HT1080 (cell line): ENCODE results near the gene DXO. TPM values are rescaled to one million over a fixed set of nuclear protein-coding genes. Genes with fewer than 3 reads are reported as not detected.

Experiments
- DNase-seq: peaks from one replicate; pipeline ENCODE4 v3.0.0-alpha.2; 2015; ENCODE audit warnings: low read depth
- small RNA-seq: library from RNA; depleted of rRNA; stranded (forward); fragments of <200 nt; gene quantifications from one replicate; pipeline ENCODE3, GENCODE V24; 2014
- total RNA-seq: library from RNA; depleted of rRNA; stranded (reverse); fragments of >200 nt; shearing (Covaris generic); gene quantifications from 2 replicates; pipeline ENCODE4 v1.2.3, GENCODE V29; 2014; rRNA removed

The DXO gene
- total RNA-seq, 1 experiment from 2014 or later = 30.1 TPM

GRCh38 chr6:31930962-31931361 is 41.0 kb downstream of the DXO start:
- DNase-seq = no peak

GRCh38 chr6:31928672-31928939 is 43.3 kb downstream of the DXO start:
- no peak for DNase-seq

- no peak for DNase-seq
Observed at GRCh38 chr6:31927863-31928671, 43.9 kb downstream of the DXO start.

DNA sequence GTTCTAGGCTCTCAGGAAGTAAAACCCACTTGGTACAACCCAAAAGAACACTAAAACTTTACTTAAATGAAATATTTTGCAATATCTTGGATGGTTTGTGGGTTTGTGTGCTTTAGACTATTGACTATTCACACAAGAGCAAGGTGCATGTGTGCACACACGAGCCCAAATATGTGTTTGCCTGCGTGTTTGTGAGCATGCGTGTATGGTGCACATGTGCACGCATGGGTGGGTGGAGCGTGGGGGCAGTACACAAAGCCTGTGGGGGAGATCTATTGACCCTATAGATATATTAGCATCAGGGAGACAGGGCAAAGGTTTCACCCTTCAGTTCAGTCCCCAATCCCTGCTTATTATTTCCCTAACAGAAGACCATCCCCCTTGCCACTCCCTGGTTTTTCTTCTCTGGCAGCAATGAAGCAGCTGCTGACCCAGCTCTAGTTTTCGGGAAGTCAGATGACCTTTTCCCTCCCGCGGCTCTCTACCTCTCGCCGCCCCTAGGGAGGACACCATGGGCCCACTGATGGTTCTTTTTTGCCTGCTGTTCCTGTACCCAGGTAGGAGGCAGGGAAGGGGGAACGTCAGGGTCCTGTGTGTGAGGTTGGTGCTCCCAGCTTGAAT is 44.6 kb downstream of the DXO start, which contains the start of gene C2:
Gene C2 (plus strand): TSS at position 476 of the 621 bp plus-strand sequence. CDS start 36 bp downstream, at position 512.
- no peak for DNase-seq

DNA sequence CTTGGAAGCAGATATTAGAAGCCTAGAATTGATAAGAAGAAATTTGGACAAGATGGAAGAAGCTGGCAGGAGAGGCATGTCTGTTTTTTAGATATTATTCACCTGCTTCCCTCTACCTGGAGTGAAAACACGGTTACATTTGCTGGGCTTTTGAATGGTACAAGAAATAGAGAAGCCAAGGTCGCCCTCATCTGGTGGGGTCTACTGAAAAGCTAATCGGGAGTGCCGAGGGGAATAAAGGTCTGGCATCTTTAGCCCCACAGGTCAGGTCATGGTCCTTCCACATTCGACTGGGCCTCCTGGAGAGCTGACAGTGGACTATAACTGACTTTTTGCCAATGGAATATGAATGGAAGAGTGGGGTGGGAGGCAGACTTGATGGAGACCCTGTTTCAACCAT is 49.0 kb downstream of the DXO start:
- DNase-seq = no peak

- no peak for DNase-seq
Observed at GRCh38 chr6:31920811-31921210, 51.1 kb downstream of the DXO start.

Small RNA genes lying within 50 kb of the gene (small RNA-seq; reads per million reads assigned to genes)
- gene AL645922.1 = not detected

Other genes with a start within 250 kb of the DXO start
- gene MPIG6B, start 248.8 kb downstream of the DXO start, total RNA-seq = not detected in 2 replicates
- gene DDAH2, start 242.8 kb downstream of the DXO start, total RNA-seq = 36.0 and 36.2 TPM in 2 replicates
- gene CLIC1, start 235.6 kb downstream of the DXO start, total RNA-seq = 1,383 and 1,400 TPM in 2 replicates
- gene MSH5, start 232.1 kb downstream of the DXO start, total RNA-seq = 9.5 and 10.2 TPM in 2 replicates
- gene SAPCD1, start 209.5 kb downstream of the DXO start, total RNA-seq = 0.64 and 3.5 TPM in 2 replicates
- 0.77 and 0.79 TPM in 2 replicates for gene VWA7, start 194.8 kb downstream of the DXO start, total RNA-seq
- gene VARS1, start 176.4 kb downstream of the DXO start, total RNA-seq = 63.0 and 76.4 TPM in 2 replicates
- 104 and 115 TPM in 2 replicates for gene LSM2, start 165.2 kb downstream of the DXO start, total RNA-seq
- 0.73 and 1.3 TPM in 2 replicates for gene HSPA1L, start 156.9 kb downstream of the DXO start, total RNA-seq
- 99.6 and 108 TPM in 2 replicates for gene HSPA1A, start 156.6 kb downstream of the DXO start, total RNA-seq
- gene HSPA1B, start 144.4 kb downstream of the DXO start, total RNA-seq = 134 and 135 TPM in 2 replicates
- 46.3 and 49.5 TPM in 2 replicates for gene NEU1, start 109.3 kb downstream of the DXO start, total RNA-seq
- gene SLC44A4, start 93.1 kb downstream of the DXO start, total RNA-seq = 0.45 TPM in 1 of 2 replicates, not detected in the other
- 56.7 and 57.5 TPM in 2 replicates for gene EHMT2, start 74.4 kb downstream of the DXO start, total RNA-seq
- gene ZBTB12, start 70.1 kb downstream of the DXO start, total RNA-seq = 10.8 and 15.1 TPM in 2 replicates
- gene C2, start 44.4 kb downstream of the DXO start, total RNA-seq = 0.13 TPM in 1 of 2 replicates, not detected in the other
- gene CFB, start 26.0 kb downstream of the DXO start, total RNA-seq = not detected in 2 replicates
- 109 and 116 TPM in 2 replicates for gene NELFE, start 13.2 kb downstream of the DXO start, total RNA-seq
- gene SKIC2, start 13.0 kb downstream of the DXO start, total RNA-seq = 31.4 and 39.0 TPM in 2 replicates
- 0.40 TPM in 1 of 2 replicates, not detected in the other for gene C4A, start 9.9 kb upstream of the DXO start, total RNA-seq
- 0.27 and 1.2 TPM in 2 replicates for gene C4B, start 42.7 kb upstream of the DXO start, total RNA-seq
- gene CYP21A2, start 66.3 kb upstream of the DXO start, total RNA-seq = not detected in 2 replicates
- gene TNXB, start 137.2 kb upstream of the DXO start, total RNA-seq = 0.10 and 0.37 TPM in 2 replicates
- 19.5 and 22.6 TPM in 2 replicates for gene ATF6B, start 156.1 kb upstream of the DXO start, total RNA-seq
- gene FKBPL, start 158.2 kb upstream of the DXO start, total RNA-seq = 10.4 and 10.5 TPM in 2 replicates
- 0.37 TPM in 1 of 2 replicates, not detected in the other for gene PRRT1, start 179.8 kb upstream of the DXO start, total RNA-seq
- gene PPT2, start 182.0 kb upstream of the DXO start, total RNA-seq = 20.4 and 90.2 TPM in 2 replicates
- 1.4 and 2.2 TPM in 2 replicates for gene EGFL8, start 192.5 kb upstream of the DXO start, total RNA-seq
- 55.3 and 89.2 TPM in 2 replicates for gene AGPAT1, start 203.9 kb upstream of the DXO start, total RNA-seq
- gene RNF5, start 206.3 kb upstream of the DXO start, total RNA-seq = 44.9 and 56.0 TPM in 2 replicates
- 1.3 TPM in 1 of 2 replicates, not detected in the other for gene AGER, start 212.1 kb upstream of the DXO start, total RNA-seq
- 28.9 and 31.4 TPM in 2 replicates for gene PBX2, start 218.1 kb upstream of the DXO start, total RNA-seq
- gene GPSM3, start 220.5 kb upstream of the DXO start, total RNA-seq = 59.9 and 80.6 TPM in 2 replicates